H1 (cell line): Measurements from ENCODE around the gene ALDH1A3. TPM values are rescaled to one million over a fixed set of nuclear protein-coding genes. Genes with fewer than 3 reads are reported as not detected.

ENCODE experiments used
- CTCF ChIA-PET: fragments of 300-600 bp; sonication (Branson Sonifier 250); formaldehyde crosslinking; loops from one replicate; lab custom pipeline; 2021; ENCODE audit not compliant: partially characterized antibody; lab: Charles Lee
- POLR2A ChIA-PET: fragments of 300-600 bp; sonication (Branson Sonifier 250); formaldehyde crosslinking; loops from one replicate; lab custom pipeline; 2021; ENCODE audit warnings: inconsistent platforms; ENCODE audit not compliant: partially characterized antibody; lab: Charles Lee
- DNase-seq, 2 experiments: peaks; one replicate each; pipeline versions ENCODE4 v3.0.0 to v3.0.0-alpha.2; 2010 to 2022; ENCODE audit warnings: low spot score in 2 of 2, low read depth in 1 of 2, mixed read lengths in 1 of 2
- FAIRE-seq: peaks from 2 replicates; lab custom pipeline; 2011; peaks lifted over from hg19 to GRCh38; lab: Jason Lieb, UNC
- H2AFZ ChIP-seq: 2 replicates; pipeline ENCODE4 v1.8.1; 2012; ENCODE audit warnings: low read length, inconsistent platforms
- H2AK5ac ChIP-seq: 2 replicates; pipeline ENCODE4 v1.6.1; 2013; ENCODE audit warnings: low read depth, low read length
- H2BK120ac ChIP-seq: replicated peaks from 2 replicates; pipeline ENCODE3; 2013; ENCODE audit warnings: low read depth, low read length, inconsistent platforms
- H2BK12ac ChIP-seq: 2 replicates; pipeline ENCODE4 v1.6.1; 2013; ENCODE audit warnings: low read depth, low read length
- H2BK15ac ChIP-seq: 2 replicates; pipeline ENCODE4 v1.6.1; 2013; ENCODE audit warnings: low read length
- H2BK20ac ChIP-seq: 2 replicates; pipeline ENCODE4 v1.6.1; 2013; ENCODE audit warnings: low read length
- H2BK5ac ChIP-seq: 2 replicates; pipeline ENCODE4 v1.6.1; 2013; ENCODE audit warnings: low read depth, low read length
- H3K14ac ChIP-seq: 2 replicates; pipeline ENCODE4 v1.6.1; 2013; ENCODE audit warnings: inconsistent platforms; ENCODE audit not compliant: insufficient read length
- H3K18ac ChIP-seq: 2 replicates; pipeline ENCODE4 v1.6.1; 2013; ENCODE audit warnings: low read length; ENCODE audit errors: extremely low read depth
- H3K23ac ChIP-seq: 2 replicates; pipeline ENCODE4 v1.6.1; 2013; ENCODE audit warnings: inconsistent platforms; ENCODE audit not compliant: insufficient read length
- H3K23me2 ChIP-seq: 2 replicates; pipeline ENCODE4 v1.6.1; 2013; ENCODE audit warnings: low read depth, low read length
- H3K27ac ChIP-seq: 2 replicates; pipeline ENCODE4 v1.6.1; 2011; ENCODE audit warnings: low read depth, low read length, inconsistent platforms
- H3K27me3 ChIP-seq, 4 experiments: replicated peaks in 1 of 4; 1 replicate in 1 of 4; 2 replicates in 3 of 4; pipeline versions ENCODE4 v1.6.1 to v1.8.1; 2011 to 2013; ENCODE audit warnings: low read length in 3 of 4, mild to moderate bottlenecking in 3 of 4, inconsistent platforms in 2 of 4, mixed read lengths in 2 of 4, moderate library complexity in 1 of 4; ENCODE audit not compliant: control insufficient read depth in 3 of 4, insufficient read depth in 3 of 4; ENCODE audit errors: extremely low read depth in 1 of 4
- H3K36me3 ChIP-seq, 4 experiments: 2 replicates each; pipeline versions ENCODE4 v1.6.1 to v1.8.1; 2011 to 2013; ENCODE audit warnings: mild to moderate bottlenecking in 4 of 4, low read length in 3 of 4, moderate library complexity in 2 of 4, control low read depth in 1 of 4, inconsistent platforms in 1 of 4; ENCODE audit not compliant: insufficient read depth in 4 of 4, control insufficient read depth in 2 of 4
- H3K4ac ChIP-seq: replicated peaks from 2 replicates; pipeline ENCODE3; 2013; ENCODE audit warnings: low read length, low read depth, mixed read lengths, inconsistent platforms; ENCODE audit not compliant: insufficient read length
- H3K4me1 ChIP-seq, 4 experiments: replicated peaks in 1 of 4; 1 replicate in 1 of 4; 2 replicates in 3 of 4; pipeline versions ENCODE4 v1.6.1 to v1.8.1; 2011 to 2013; ENCODE audit warnings: low read length in 3 of 4, inconsistent platforms in 2 of 4, mixed read lengths in 1 of 4; ENCODE audit not compliant: insufficient read depth in 4 of 4, control insufficient read depth in 3 of 4
- H3K4me2 ChIP-seq, 2 experiments: 2 replicates each; pipeline versions ENCODE4 v1.6.1 to v1.8.1; 2011 to 2013; ENCODE audit warnings: low read depth in 2 of 2, low read length in 2 of 2, control low read depth in 1 of 2, inconsistent platforms in 1 of 2, mild to moderate bottlenecking in 1 of 2; ENCODE audit not compliant: insufficient read depth in 1 of 2
- H3K4me3 ChIP-seq, 4 experiments: fragments of 200-600, 300-600 bp in 1 of 4; sonication (generic), shearing (Covaris generic), sonication (Bioruptor Twin) in 1 of 4; 2 replicates each; pipeline versions ENCODE4 v1.5.1 to v1.8.1; 2011 to 2016; ENCODE audit warnings: low read length in 4 of 4, low read depth in 3 of 4, control low read depth in 2 of 4, inconsistent platforms in 2 of 4, mild to moderate bottlenecking in 2 of 4, mixed read lengths in 1 of 4, moderate library complexity in 1 of 4; ENCODE audit not compliant: insufficient read depth in 2 of 4; ENCODE audit errors: extremely low read depth in 1 of 4
- H3K56ac ChIP-seq: replicated peaks from 2 replicates; pipeline ENCODE3; 2013; ENCODE audit warnings: low read depth, mild to moderate bottlenecking, mixed read lengths, low read length, inconsistent platforms; ENCODE audit not compliant: insufficient read length
- H3K79me1 ChIP-seq: 2 replicates; pipeline ENCODE4 v1.6.1; 2013; ENCODE audit warnings: low read depth, low read length, control low read depth
- H3K79me2 ChIP-seq, 2 experiments: 2 replicates each; pipeline versions ENCODE4 v1.6.1 to v1.8.1; 2012 to 2013; ENCODE audit warnings: low read length in 2 of 2, mild to moderate bottlenecking in 2 of 2, inconsistent platforms in 1 of 2; ENCODE audit not compliant: insufficient read depth in 2 of 2, control insufficient read depth in 1 of 2
- H3K9ac ChIP-seq, 4 experiments: replicated peaks in 1 of 4; 1 replicate in 1 of 4; 2 replicates in 3 of 4; pipeline versions ENCODE4 v1.6.1 to v1.8.1; 2011 to 2013; ENCODE audit warnings: low read depth in 3 of 4, low read length in 3 of 4, control low read depth in 2 of 4, mild to moderate bottlenecking in 2 of 4, moderate library complexity in 2 of 4, inconsistent platforms in 1 of 4; ENCODE audit errors: extremely low read depth in 1 of 4
- H3K9me3 ChIP-seq, 2 experiments: 2 replicates each; pipeline versions ENCODE4 v1.6.1 to v1.8.1; 2012 to 2013; ENCODE audit warnings: mild to moderate bottlenecking in 2 of 2, moderate library complexity in 2 of 2, control low read depth in 1 of 2, inconsistent platforms in 1 of 2, low read depth in 1 of 2, low read length in 1 of 2, mixed read lengths in 1 of 2; ENCODE audit not compliant: insufficient read depth in 2 of 2
- H4K20me1 ChIP-seq, 2 experiments: replicated peaks in 1 of 2; 2 replicates each; pipeline versions ENCODE3 to v1.8.1; 2011 to 2013; ENCODE audit warnings: inconsistent platforms in 2 of 2, low read length in 2 of 2, mild to moderate bottlenecking in 1 of 2; ENCODE audit not compliant: insufficient read depth in 2 of 2, control insufficient read depth in 1 of 2
- H4K5ac ChIP-seq: 2 replicates; pipeline ENCODE4 v1.6.1; 2013; ENCODE audit warnings: low read length, low read depth, mixed read lengths, inconsistent platforms; ENCODE audit not compliant: insufficient read length
- H4K8ac ChIP-seq: 2 replicates; pipeline ENCODE4 v1.8.0; 2013; ENCODE audit warnings: mild to moderate bottlenecking, moderate library complexity, low read length, inconsistent platforms; ENCODE audit not compliant: insufficient read depth; ENCODE audit errors: extremely low read depth
- H4K91ac ChIP-seq: replicated peaks from 2 replicates; pipeline ENCODE3; 2013; ENCODE audit warnings: low read length, mixed read lengths, inconsistent platforms; ENCODE audit not compliant: insufficient read length
- BRCA1 ChIP-seq: IDR thresholded peaks from 2 replicates; pipeline ENCODE4 v1.6.1; 2012; ENCODE audit warnings: low read depth, low read length, improper control_type of control experiment
- CHD1 ChIP-seq: IDR thresholded peaks from 2 replicates; pipeline ENCODE4 v1.6.1; 2012; ENCODE audit warnings: low read depth, low read length, improper control_type of control experiment
- E2F6 ChIP-seq: IDR thresholded peaks from 2 replicates; pipeline ENCODE4 v1.6.1; 2012; ENCODE audit warnings: inconsistent platforms
- EZH2 ChIP-seq: fragments of 200-600 bp; sonication (generic); IDR thresholded peaks from 2 replicates; pipeline ENCODE4 v1.7.1; 2012; ENCODE audit warnings: low read depth, mild to moderate bottlenecking, moderate library complexity, low read length, inconsistent platforms; ENCODE audit not compliant: severe bottlenecking
- GABPA ChIP-seq: IDR thresholded peaks from 2 replicates; pipeline ENCODE4 v1.6.1; 2011; ENCODE audit warnings: mild to moderate bottlenecking, low read length, moderate library complexity, borderline replicate concordance; ENCODE audit not compliant: insufficient read depth
- HDAC2 ChIP-seq, 2 experiments: fragments of 300-600 bp in 1 of 2; sonication (generic) in 1 of 2; IDR thresholded peaks; 2 replicates each; pipeline ENCODE4 v1.6.1; 2011 to 2012; ENCODE audit warnings: low read depth in 2 of 2, low read length in 2 of 2, mild to moderate bottlenecking in 2 of 2, moderate library complexity in 2 of 2, borderline replicate concordance in 1 of 2, inconsistent platforms in 1 of 2
- NRF1 ChIP-seq: IDR thresholded peaks from 2 replicates; pipeline ENCODE4 v1.6.1; 2011; ENCODE audit warnings: mild to moderate bottlenecking, low read depth, low read length, improper control_type of control experiment
- RNF2 ChIP-seq: fragments of 200-900, 300-1000 bp; sonication (generic); IDR thresholded peaks from 2 replicates; pipeline ENCODE4 v1.7.1; 2016; ENCODE audit warnings: borderline replicate concordance, low read depth, mild to moderate bottlenecking, antibody characterized with exemption, low read length; ENCODE audit not compliant: poor library complexity, severe bottlenecking; ENCODE audit errors: missing control alignments
- SP2 ChIP-seq: IDR thresholded peaks from 2 replicates; pipeline ENCODE4 v1.6.1; 2012; ENCODE audit warnings: mild to moderate bottlenecking, low read length, inconsistent platforms
- TAF7 ChIP-seq: optimal IDR thresholded peaks from 2 replicates; pipeline ENCODE3; 2011; ENCODE audit warnings: low read depth, mild to moderate bottlenecking, inconsistent platforms, low read length, moderate library complexity, borderline replicate concordance
- YY1 ChIP-seq: IDR thresholded peaks from 2 replicates; pipeline ENCODE4 v1.6.1; 2011; ENCODE audit warnings: low read depth, mild to moderate bottlenecking, low read length
- ZNF274 ChIP-seq: IDR thresholded peaks from 2 replicates; pipeline ENCODE4 v1.7.0; 2012; ENCODE audit warnings: low read length, borderline replicate concordance; ENCODE audit errors: extremely low read depth
- WGBS, 2 experiments: shearing (Covaris generic) in 1 of 2; methylation state at CpG; one replicate each; pipeline versions ENCODE4 v1.1.6 to v1.1.7; 2013 to 2015; ENCODE audit warnings: low lambda C conversion rate in 2 of 2, mixed read lengths in 2 of 2, inconsistent platforms in 1 of 2, low coverage in 1 of 2, missing lambda C conversion rate in 1 of 2; ENCODE audit not compliant: insufficient replicate concordance in 2 of 2, insufficient coverage in 1 of 2, insufficient read length in 1 of 2; ENCODE audit errors: extremely low coverage in 1 of 2, missing lambda C conversion rate in 1 of 2; 5-methylcytosine and 5-hydroxymethylcytosine counted together
- polyA plus RNA-seq, 7 experiments: library from polyadenylated mRNA; depleted of rRNA in 3 of 7; stranded (reverse) in 5 of 7; unstranded in 2 of 7; fragments of >200 nt in 5 of 7; fragments of 200-250 nt in 2 of 7; gene quantifications; 1 replicate in 5 of 7; 2 replicates in 1 of 7; 4 replicates in 1 of 7; pipeline versions ENCODE4 v1.2.1 to v1.2.3, GENCODE V29; 2011 to 2013; ENCODE audit warnings: missing spikeins in 2 of 7, mixed read lengths in 2 of 7
- total RNA-seq: library from RNA; stranded (reverse); fragmentation: NEBNext Ultra II Directional; extraction: Animal tissue kit (Norgen Biotek cat#: 25700); gene quantifications from 2 replicates; pipeline ENCODE4 v1.2.1, GENCODE V29; 2021

The ALDH1A3 gene
- total and polyA plus RNA-seq, 2 of the 8 experiments (the other 6 are each of a cell fraction or from before 2014, with no cell fraction given), result 2.2 to 5.5 TPM

- H4K91ac ChIP-seq, result no peak overlapping the region
- peak overlapping the region; percentile 59 for H2AFZ ChIP-seq
- TF ChIP-seq TAF7, result no peak
- TF ChIP-seq NRF1, result no peak
- no peak for TF ChIP-seq HDAC2 (IDR thresholded peaks at IDR 0.05; ENCODE audit: borderline replicate concordance in 1 of 2, low read depth in 2 of 2, low read length in 2 of 2)
- no peak for TF ChIP-seq CHD1
- TF ChIP-seq ZNF274, result no peak
- TF ChIP-seq GABPA, result no peak
- TF ChIP-seq EZH2, result no peak
- TF ChIP-seq YY1, result no peak
- no peak for TF ChIP-seq BRCA1
- TF ChIP-seq E2F6, result no peak
- no peak for TF ChIP-seq RNF2
- TF ChIP-seq SP2, result no peak
- no peak overlapping the region for H3K27ac ChIP-seq
- H3K18ac ChIP-seq, result no peak overlapping the region
- no peak overlapping the region for H3K4me3 ChIP-seq
- CTCF ChIA-PET, result interaction anchor here (1.0 kb wide), 1 partner anchor 61 kb away, joined by 3 read pairs; no protein-coding TSS in a partner anchor
- H3K23me2 ChIP-seq, result no peaks in the 10 kb centered on the region
- WGBS, 2 experiments, result 75% methylated on average over 10 of the region's 10 CpGs; no CpG with 5 or more reads in 1 of the 2 experiments
- H3K79me2 ChIP-seq, result no peaks in the 10 kb centered on the region
- no peak overlapping the region for H2BK5ac ChIP-seq
- H3K36me3 ChIP-seq, result no peaks in the 10 kb centered on the region
- DNase-seq, result no peak
- H4K20me1 ChIP-seq, result no peaks in the 10 kb centered on the region
- H3K27me3 ChIP-seq, result no peaks in the 10 kb centered on the region
- no peak overlapping the region for H2AK5ac ChIP-seq
- H3K9me3 ChIP-seq, result no peaks in the 10 kb centered on the region
- H2BK20ac ChIP-seq, result no peak overlapping the region
- H4K5ac ChIP-seq, result no peak overlapping the region
- H2BK12ac ChIP-seq, result no peak overlapping the region
- H3K79me1 ChIP-seq, result no peaks in the 10 kb centered on the region
- H2BK120ac ChIP-seq, result no peak overlapping the region
- H3K23ac ChIP-seq, result no peak overlapping the region
- POLR2A ChIA-PET, result no interaction called here
- H4K8ac ChIP-seq, result no peak overlapping the region
- no peak overlapping the region for H3K4me2 ChIP-seq
- peaks cover 0 to 5% (median 2%) of the 10 kb centered on the region in 4 experiments; a peak in 3 of 7 replicates for H3K4me1 ChIP-seq
- H3K14ac ChIP-seq, result no peak overlapping the region
- FAIRE-seq, result no peak
- H3K4ac ChIP-seq, result no peak overlapping the region
- H3K56ac ChIP-seq, result no peak overlapping the region
- no peak overlapping the region for H3K9ac ChIP-seq
- H2BK15ac ChIP-seq, result no peak overlapping the region
Measured at GRCh38 chr15:100947760-100948429, 68.3 kb downstream of the ALDH1A3 start.
